GM12878 (cell line): Measurements from ENCODE around the gene PHGDH.

Experiments used
- BHLHE40 ChIP-seq, 2 experiments: fragments of 450-650 bp in 1 of 2; IDR thresholded peaks; 2 replicates each; pipeline ENCODE4 v1.6.1; 2011 to 2017; ENCODE audit warnings: low read depth in 2 of 2, borderline replicate concordance in 1 of 2, improper control_type of control experiment in 1 of 2, low read length in 1 of 2, mild to moderate bottlenecking in 1 of 2
- IRF4 ChIP-seq: IDR thresholded peaks from 2 replicates; pipeline ENCODE4 v1.6.1; 2011; ENCODE audit warnings: low read depth, low read length
- JUND ChIP-seq: IDR thresholded peaks from 2 replicates; pipeline ENCODE4 v1.6.1; 2012; ENCODE audit warnings: low read depth, mild to moderate bottlenecking, low read length, improper control_type of control experiment, moderate library complexity
- MYC ChIP-seq: IDR thresholded peaks from 2 replicates; pipeline ENCODE4 v1.6.1; 2011; ENCODE audit warnings: mild to moderate bottlenecking, low read length, moderate library complexity, inconsistent platforms; ENCODE audit not compliant: insufficient read depth, insufficient replicate concordance, insufficient read length, severe bottlenecking
- NR2F1 ChIP-seq: fragments of 450-650 bp; conservative IDR thresholded peaks from 2 replicates; pipeline ENCODE4 v1.6.1; 2017; ENCODE audit warnings: mild to moderate bottlenecking
- SIN3A ChIP-seq: IDR thresholded peaks from 2 replicates; pipeline ENCODE4 v1.6.1; 2012; ENCODE audit warnings: low read depth, low read length, improper control_type of control experiment
- SMC3 ChIP-seq: IDR thresholded peaks from 2 replicates; pipeline ENCODE4 v1.6.1; 2011; ENCODE audit warnings: low read length, improper control_type of control experiment, borderline replicate concordance
- TF ChIP-seq, protein P1 (sequence below), 3 experiments: IDR thresholded peaks in 2 of 3; conservative IDR thresholded peaks in 1 of 3; 2 replicates each; pipeline ENCODE4 v1.5.1; 2011; ENCODE audit warnings: low read depth in 3 of 3, low read length in 3 of 3, mild to moderate bottlenecking in 3 of 3, control low read depth in 2 of 3, moderate library complexity in 2 of 3, inconsistent platforms in 1 of 3, mixed read lengths in 1 of 3; ENCODE audit not compliant: control insufficient read depth in 2 of 3, insufficient read depth in 1 of 3; ENCODE audit errors: extremely low read depth in 1 of 3
- TF ChIP-seq, protein P2 (sequence below): IDR thresholded peaks from 2 replicates; pipeline ENCODE4 v1.6.1; 2012; ENCODE audit warnings: low read depth, low read length, improper control_type of control experiment
- TF ChIP-seq, protein P3 (sequence below): fragments of 450-650 bp; IDR thresholded peaks from 2 replicates; pipeline ENCODE4 v1.6.1; 2017; ENCODE audit warnings: mild to moderate bottlenecking
- TF ChIP-seq, protein P4 (sequence below): IDR thresholded peaks from 2 replicates; pipeline ENCODE4 v1.6.1; 2011; ENCODE audit warnings: low read depth, mild to moderate bottlenecking, low read length, moderate library complexity, borderline replicate concordance; ENCODE audit errors: extremely low read depth
- TF ChIP-seq, protein P5 (sequence below): IDR thresholded peaks from 2 replicates; pipeline ENCODE4 v1.6.1; 2012; ENCODE audit warnings: low read depth, low read length, improper control_type of control experiment

DNA sequence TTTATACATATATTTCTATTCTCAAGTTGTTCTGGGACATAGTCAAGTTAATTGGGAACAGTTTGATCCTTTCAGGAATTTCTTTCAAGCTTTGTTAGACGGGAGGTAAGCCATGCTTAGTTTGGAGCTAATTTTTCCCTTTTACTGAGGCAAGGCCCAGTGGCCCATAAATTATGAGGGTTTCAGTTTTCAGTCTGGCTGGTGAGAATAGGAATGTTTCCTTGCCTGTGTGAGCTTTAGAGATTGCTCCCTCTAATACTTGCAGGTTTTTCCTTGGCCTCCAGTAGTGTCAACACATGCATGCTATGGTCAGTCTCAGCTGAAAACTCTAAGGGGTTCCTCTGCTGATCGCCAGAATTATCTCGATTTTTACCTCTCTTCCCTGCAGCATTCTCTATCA, 14.1 kb upstream of the PHGDH start:
- no peak for TF ChIP-seq JUND
- no peak for TF ChIP-seq SMC3
- no peak for TF ChIP-seq NR2F1
- TF ChIP-seq, protein P1, sequence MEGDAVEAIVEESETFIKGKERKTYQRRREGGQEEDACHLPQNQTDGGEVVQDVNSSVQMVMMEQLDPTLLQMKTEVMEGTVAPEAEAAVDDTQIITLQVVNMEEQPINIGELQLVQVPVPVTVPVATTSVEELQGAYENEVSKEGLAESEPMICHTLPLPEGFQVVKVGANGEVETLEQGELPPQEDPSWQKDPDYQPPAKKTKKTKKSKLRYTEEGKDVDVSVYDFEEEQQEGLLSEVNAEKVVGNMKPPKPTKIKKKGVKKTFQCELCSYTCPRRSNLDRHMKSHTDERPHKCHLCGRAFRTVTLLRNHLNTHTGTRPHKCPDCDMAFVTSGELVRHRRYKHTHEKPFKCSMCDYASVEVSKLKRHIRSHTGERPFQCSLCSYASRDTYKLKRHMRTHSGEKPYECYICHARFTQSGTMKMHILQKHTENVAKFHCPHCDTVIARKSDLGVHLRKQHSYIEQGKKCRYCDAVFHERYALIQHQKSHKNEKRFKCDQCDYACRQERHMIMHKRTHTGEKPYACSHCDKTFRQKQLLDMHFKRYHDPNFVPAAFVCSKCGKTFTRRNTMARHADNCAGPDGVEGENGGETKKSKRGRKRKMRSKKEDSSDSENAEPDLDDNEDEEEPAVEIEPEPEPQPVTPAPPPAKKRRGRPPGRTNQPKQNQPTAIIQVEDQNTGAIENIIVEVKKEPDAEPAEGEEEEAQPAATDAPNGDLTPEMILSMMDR (IDR thresholded peaks at IDR 0.05 in 2 of 3, conservative IDR thresholded peaks at IDR 0.05 in 1 of 3; ENCODE audit: control insufficient read depth in 2 of 3, extremely low read depth in 1 of 3, insufficient read depth in 1 of 3, low read depth in 3 of 3, low read length in 3 of 3): no peak
- TF ChIP-seq SIN3A: no peak
- no peak for TF ChIP-seq MYC
- TF ChIP-seq BHLHE40 (IDR thresholded peaks at IDR 0.05; ENCODE audit: borderline replicate concordance in 1 of 2, low read depth in 2 of 2, low read length in 1 of 2): no peak
- TF ChIP-seq, protein P2, sequence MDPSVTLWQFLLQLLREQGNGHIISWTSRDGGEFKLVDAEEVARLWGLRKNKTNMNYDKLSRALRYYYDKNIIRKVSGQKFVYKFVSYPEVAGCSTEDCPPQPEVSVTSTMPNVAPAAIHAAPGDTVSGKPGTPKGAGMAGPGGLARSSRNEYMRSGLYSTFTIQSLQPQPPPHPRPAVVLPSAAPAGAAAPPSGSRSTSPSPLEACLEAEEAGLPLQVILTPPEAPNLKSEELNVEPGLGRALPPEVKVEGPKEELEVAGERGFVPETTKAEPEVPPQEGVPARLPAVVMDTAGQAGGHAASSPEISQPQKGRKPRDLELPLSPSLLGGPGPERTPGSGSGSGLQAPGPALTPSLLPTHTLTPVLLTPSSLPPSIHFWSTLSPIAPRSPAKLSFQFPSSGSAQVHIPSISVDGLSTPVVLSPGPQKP: no peak
- TF ChIP-seq, protein P3, sequence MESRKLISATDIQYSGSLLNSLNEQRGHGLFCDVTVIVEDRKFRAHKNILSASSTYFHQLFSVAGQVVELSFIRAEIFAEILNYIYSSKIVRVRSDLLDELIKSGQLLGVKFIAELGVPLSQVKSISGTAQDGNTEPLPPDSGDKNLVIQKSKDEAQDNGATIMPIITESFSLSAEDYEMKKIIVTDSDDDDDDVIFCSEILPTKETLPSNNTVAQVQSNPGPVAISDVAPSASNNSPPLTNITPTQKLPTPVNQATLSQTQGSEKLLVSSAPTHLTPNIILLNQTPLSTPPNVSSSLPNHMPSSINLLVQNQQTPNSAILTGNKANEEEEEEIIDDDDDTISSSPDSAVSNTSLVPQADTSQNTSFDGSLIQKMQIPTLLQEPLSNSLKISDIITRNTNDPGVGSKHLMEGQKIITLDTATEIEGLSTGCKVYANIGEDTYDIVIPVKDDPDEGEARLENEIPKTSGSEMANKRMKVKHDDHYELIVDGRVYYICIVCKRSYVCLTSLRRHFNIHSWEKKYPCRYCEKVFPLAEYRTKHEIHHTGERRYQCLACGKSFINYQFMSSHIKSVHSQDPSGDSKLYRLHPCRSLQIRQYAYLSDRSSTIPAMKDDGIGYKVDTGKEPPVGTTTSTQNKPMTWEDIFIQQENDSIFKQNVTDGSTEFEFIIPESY: no peak
- TF ChIP-seq IRF4: no peak
- TF ChIP-seq, protein P4, sequence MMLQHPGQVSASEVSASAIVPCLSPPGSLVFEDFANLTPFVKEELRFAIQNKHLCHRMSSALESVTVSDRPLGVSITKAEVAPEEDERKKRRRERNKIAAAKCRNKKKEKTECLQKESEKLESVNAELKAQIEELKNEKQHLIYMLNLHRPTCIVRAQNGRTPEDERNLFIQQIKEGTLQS: no peak
- TF ChIP-seq, protein P5, sequence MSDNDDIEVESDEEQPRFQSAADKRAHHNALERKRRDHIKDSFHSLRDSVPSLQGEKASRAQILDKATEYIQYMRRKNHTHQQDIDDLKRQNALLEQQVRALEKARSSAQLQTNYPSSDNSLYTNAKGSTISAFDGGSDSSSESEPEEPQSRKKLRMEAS: no peak
